Measurements from ENCODE around the gene NRG3. TPM values are rescaled to one million over a fixed set of nuclear protein-coding genes. Genes with fewer than 3 reads are reported as not detected.

Gene NRG3
- 1.6 TPM for total RNA-seq

GRCh38 chr10:81874875-81875466, at the start of gene NRG3:
TSS of gene NRG3 (plus strand) at chr10:81875194.
- peaks cover 3% of the 10 kb centered on the region for H3K27me3 ChIP-seq

GRCh38 chr10:81828251-81828650, 46.7 kb upstream of the NRG3 start:
- Histone ChIP-seq H3K36me3 (no peaks in the 10 kb centered on the region), H3K9me3 (no peaks in the 10 kb centered on the region), H3K27me3 (no peaks in the 10 kb centered on the region), H3K27ac (no peak overlapping the region), H3K4me3 (no peak overlapping the region), H3K4me1 (no peaks in the 10 kb centered on the region)
- DNase-seq (ENCODE audit: low spot score in 2 of 2), result no peak
- intact Hi-C loops (cut with DNase I), result no loop called here
- TF ChIP-seq CTCF (IDR thresholded peaks at IDR 0.05), result no peak

More at GRCh38 chr10:81874875-81875466, at the start of gene NRG3:
- Histone ChIP-seq H3K9me3 (no peaks in the 10 kb centered on the region), H3K4me1 (peaks cover 0 to 3% of the 10 kb centered on the region in 2 donors), H3K36me3 (no peaks in the 10 kb centered on the region), H3K27ac (no peak within 1 kb of the TSS), H3K4me3 (peak within 1 kb of the TSS; percentile 44 to 57)
- no peak for DNase-seq (ENCODE audit: low spot score in 2 of 2)
- intact Hi-C loops (cut with DNase I), result no loop called here
- TF ChIP-seq CTCF (IDR thresholded peaks at IDR 0.05), result no peak

GRCh38 chr10:81831060-81831459, 43.9 kb upstream of the NRG3 start:
- Histone ChIP-seq H3K27ac (no peak overlapping the region), H3K36me3 (no peaks in the 10 kb centered on the region), H3K27me3 (no peaks in the 10 kb centered on the region), H3K4me1 (no peaks in the 10 kb centered on the region), H3K4me3 (no peak overlapping the region), H3K9me3 (no peaks in the 10 kb centered on the region)
- intact Hi-C loops (cut with DNase I), result no loop called here
- no peak for TF ChIP-seq CTCF (IDR thresholded peaks at IDR 0.05)
- DNase-seq (ENCODE audit: low spot score in 2 of 2), result no peak

- H3K27ac ChIP-seq, result no peak overlapping the region
- no peak for DNase-seq (ENCODE audit: low spot score in 2 of 2)
- H3K9me3 ChIP-seq, result no peaks in the 10 kb centered on the region
- no peak overlapping the region for H3K4me3 ChIP-seq
- no peaks in the 10 kb centered on the region for H3K27me3 ChIP-seq
- intact Hi-C loops (cut with DNase I), result no loop called here
- TF ChIP-seq CTCF (IDR thresholded peaks at IDR 0.05), result no peak
- no peaks in the 10 kb centered on the region for H3K36me3 ChIP-seq
- H3K4me1 ChIP-seq, result no peaks in the 10 kb centered on the region
Measured at GRCh38 chr10:81838950-81839349, 36.0 kb upstream of the NRG3 start.

GRCh38 chr10:81843042-81843441, 32.0 kb upstream of the NRG3 start:
- Histone ChIP-seq H3K4me3 (no peak overlapping the region), H3K4me1 (no peaks in the 10 kb centered on the region), H3K36me3 (no peaks in the 10 kb centered on the region), H3K9me3 (no peaks in the 10 kb centered on the region), H3K27ac (no peak overlapping the region), H3K27me3 (no peaks in the 10 kb centered on the region)
- no peak for TF ChIP-seq CTCF (IDR thresholded peaks at IDR 0.05)
- intact Hi-C loops (cut with DNase I), result no loop called here
- DNase-seq (ENCODE audit: low spot score in 2 of 2), result no peak

DNA sequence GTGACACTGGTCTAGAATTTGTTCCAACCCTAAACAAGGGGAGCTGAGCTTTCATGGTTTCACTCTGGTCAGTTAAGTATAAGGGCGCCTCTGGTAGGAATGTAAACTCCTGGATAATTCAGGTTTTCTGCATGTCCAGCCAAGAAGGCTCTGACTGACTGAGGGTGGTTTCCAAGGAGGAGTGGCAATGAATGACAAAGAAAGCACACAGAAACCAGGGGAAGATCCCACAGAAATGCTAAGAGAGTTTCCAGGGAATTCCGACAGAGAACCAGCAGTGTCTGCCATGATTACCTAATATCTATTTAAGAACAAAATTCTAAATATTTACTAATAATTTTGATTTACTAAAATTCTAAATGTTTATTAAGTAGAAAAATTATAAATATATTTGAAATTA, 27.3 kb upstream of the NRG3 start:
- Histone ChIP-seq H3K9me3 (no peaks in the 10 kb centered on the region), H3K4me3 (no peak overlapping the region), H3K4me1 (no peaks in the 10 kb centered on the region), H3K27ac (no peak overlapping the region), H3K27me3 (no peaks in the 10 kb centered on the region), H3K36me3 (no peaks in the 10 kb centered on the region)
- TF ChIP-seq CTCF (IDR thresholded peaks at IDR 0.05), result no peak
- intact Hi-C loops (cut with DNase I), result no loop called here
- DNase-seq (ENCODE audit: low spot score in 2 of 2), result no peak
